Measurements from ENCODE around the gene ASB3.

ASB3 gene

DNA sequence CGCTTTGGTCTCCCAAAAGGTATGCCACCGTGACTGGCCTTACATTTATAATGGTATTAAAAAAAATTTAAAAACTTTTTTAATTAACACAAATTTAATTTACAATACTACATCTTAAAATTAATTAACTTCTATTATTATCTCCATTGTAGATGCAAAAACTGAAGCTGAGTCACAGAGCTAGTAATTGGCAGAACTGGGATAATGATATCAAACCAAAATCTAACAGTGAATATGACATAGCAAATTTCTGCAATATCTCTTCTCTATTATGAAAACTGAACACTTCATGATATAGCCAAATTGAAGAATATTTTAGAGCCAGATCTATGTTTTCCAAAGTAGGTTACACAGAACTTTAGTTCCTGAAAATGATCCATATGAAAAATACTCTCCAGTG lies 85.5 kb downstream of the ASB3 start:
- in situ Hi-C loops (cut with HindIII; ENCODE audit: low sequenced_read_pairs): no loop called here
- DNase-seq (ENCODE audit: low read depth, low spot score): no peak
- H3K4me3 ChIP-seq (ENCODE audit: low read depth, low read length): no peak overlapping the region
- TF ChIP-seq, protein P1, sequence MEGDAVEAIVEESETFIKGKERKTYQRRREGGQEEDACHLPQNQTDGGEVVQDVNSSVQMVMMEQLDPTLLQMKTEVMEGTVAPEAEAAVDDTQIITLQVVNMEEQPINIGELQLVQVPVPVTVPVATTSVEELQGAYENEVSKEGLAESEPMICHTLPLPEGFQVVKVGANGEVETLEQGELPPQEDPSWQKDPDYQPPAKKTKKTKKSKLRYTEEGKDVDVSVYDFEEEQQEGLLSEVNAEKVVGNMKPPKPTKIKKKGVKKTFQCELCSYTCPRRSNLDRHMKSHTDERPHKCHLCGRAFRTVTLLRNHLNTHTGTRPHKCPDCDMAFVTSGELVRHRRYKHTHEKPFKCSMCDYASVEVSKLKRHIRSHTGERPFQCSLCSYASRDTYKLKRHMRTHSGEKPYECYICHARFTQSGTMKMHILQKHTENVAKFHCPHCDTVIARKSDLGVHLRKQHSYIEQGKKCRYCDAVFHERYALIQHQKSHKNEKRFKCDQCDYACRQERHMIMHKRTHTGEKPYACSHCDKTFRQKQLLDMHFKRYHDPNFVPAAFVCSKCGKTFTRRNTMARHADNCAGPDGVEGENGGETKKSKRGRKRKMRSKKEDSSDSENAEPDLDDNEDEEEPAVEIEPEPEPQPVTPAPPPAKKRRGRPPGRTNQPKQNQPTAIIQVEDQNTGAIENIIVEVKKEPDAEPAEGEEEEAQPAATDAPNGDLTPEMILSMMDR (IDR thresholded peaks at IDR 0.05; ENCODE audit: low read depth, low read length): no peak

DNA sequence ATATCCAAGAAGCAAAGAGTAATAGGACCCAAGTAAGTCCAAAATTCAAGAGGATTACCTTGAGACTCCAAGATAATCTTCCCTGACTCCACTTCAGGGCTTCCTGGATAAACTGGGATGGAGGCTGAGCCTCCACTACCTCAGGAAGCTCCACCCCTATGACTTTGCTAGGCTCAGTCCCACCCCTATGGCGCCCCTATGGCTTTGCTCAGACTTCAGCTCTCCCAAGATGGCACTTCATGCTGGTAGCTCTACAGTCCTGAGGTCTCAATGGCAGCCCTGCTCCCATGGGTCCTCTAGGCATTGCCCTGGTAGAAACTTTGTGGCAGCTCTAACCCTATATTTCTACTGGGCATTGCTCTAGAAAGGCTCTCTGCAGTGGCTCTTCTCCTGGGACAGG lies 89.1 kb downstream of the ASB3 start:
- in situ Hi-C loops (cut with HindIII; ENCODE audit: low sequenced_read_pairs): no loop called here
- no peak overlapping the region for H3K4me3 ChIP-seq (ENCODE audit: low read depth, low read length)
- no peak for DNase-seq (ENCODE audit: low read depth, low spot score)
- TF ChIP-seq, protein P1 (IDR thresholded peaks at IDR 0.05; ENCODE audit: low read depth, low read length): no peak

DNA sequence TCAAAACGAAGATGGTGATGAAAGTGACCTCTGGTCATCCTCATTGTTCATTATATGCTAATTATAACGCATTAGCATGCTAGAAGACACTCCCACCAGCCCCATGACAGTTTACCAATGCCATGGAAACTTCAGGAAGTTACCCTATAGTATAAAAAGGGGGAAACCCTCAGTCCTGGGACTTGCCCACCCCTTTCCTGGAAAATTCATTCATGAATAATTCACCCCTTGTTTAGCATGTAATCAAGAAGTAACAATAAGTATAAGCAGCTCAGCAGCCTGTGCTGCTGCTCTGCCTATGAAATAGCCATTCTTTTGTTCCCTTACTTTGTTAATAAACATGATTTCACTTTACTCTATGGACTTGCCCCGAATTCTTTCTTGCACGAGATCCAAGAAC lies 89.7 kb downstream of the ASB3 start:
- in situ Hi-C loops (cut with HindIII; ENCODE audit: low sequenced_read_pairs): no loop called here
- no peak for DNase-seq (ENCODE audit: low read depth, low spot score)
- TF ChIP-seq, protein P1 (IDR thresholded peaks at IDR 0.05; ENCODE audit: low read depth, low read length): no peak
- H3K4me3 ChIP-seq (ENCODE audit: low read depth, low read length): no peak overlapping the region

DNA sequence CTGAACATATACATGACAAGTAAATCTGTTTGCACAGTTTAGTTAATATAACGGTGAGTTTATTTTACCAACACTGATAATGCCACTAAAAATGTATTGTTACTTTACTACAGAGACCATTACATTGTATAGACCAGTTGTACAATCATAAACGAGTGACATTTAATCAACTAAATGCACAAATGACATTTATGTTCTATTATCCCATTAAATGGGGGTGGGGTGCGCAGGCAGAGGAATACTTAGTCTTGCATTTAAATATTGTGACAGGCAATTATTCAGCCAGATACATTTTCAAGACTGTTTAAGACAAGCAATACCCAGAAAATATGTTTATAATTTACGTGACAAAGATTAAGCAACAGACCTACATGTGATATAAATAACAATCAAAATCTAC lies 91.2 kb downstream of the ASB3 start:
- no peak for DNase-seq (ENCODE audit: low read depth, low spot score)
- in situ Hi-C loops (cut with HindIII; ENCODE audit: low sequenced_read_pairs): no loop called here
- no peak overlapping the region for H3K4me3 ChIP-seq (ENCODE audit: low read depth, low read length)
- TF ChIP-seq, protein P1 (IDR thresholded peaks at IDR 0.05; ENCODE audit: low read depth, low read length): no peak

DNA sequence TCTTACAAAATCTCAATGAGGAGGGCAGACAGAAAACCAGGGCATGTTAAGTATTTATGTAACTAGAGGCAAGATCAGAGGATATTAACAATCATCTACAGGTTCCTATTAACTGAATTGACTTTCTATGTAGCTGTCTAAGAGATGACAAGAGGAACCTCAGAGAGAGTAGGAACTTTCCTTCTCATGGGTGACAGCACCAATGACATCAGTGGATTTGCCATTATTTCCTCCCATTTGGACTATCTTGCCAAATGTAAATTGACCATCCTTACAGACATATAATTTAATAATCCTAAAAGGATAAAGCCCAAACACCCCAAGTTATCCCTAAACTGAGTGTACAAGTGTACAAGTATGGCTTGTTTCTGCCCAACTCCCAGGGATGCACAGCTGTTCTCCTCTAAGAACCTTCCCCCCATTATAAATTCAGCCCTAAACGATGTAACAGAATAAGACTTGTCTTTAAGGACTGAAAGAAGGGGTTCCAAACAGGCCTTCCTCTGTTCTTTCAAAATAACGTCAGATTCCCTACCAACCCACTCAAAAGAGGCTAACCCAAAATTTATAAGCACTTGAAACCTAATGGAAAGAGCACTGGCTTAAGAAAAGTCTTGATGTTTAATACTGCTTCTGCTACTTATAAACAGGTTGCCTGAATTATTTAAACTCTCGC lies 92.5 kb downstream of the ASB3 start:
- TF ChIP-seq, protein P1 (IDR thresholded peaks at IDR 0.05; ENCODE audit: low read depth, low read length): no peak
- H3K4me3 ChIP-seq (ENCODE audit: low read depth, low read length): no peak overlapping the region
- DNase-seq (ENCODE audit: low read depth, low spot score): no peak
- in situ Hi-C loops (cut with HindIII; ENCODE audit: low sequenced_read_pairs): no loop called here

DNA sequence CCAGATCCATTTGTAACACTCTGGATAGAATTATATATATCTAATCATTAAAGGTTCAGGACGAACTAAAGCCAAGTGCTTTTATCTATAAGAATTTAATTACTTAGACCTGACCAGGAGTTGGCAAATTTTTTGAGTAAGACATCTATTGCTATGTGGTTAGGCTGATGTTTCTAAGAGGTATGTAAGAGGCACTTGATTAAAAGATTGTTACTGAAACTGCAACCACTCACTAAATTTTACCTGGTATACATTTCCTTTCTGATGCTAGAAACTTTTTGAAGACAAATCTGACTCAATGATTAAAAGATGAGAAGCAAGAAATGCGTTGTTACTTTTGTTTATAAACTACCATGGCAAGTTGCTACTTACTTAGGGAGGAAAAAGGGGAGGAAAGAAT lies 95.9 kb downstream of the ASB3 start:
- in situ Hi-C loops (cut with HindIII; ENCODE audit: low sequenced_read_pairs): no loop called here
- H3K4me3 ChIP-seq (ENCODE audit: low read depth, low read length): no peak overlapping the region
- TF ChIP-seq, protein P1 (IDR thresholded peaks at IDR 0.05; ENCODE audit: low read depth, low read length): no peak
- DNase-seq (ENCODE audit: low read depth, low spot score): no peak

Measured in astrocyte of the spinal cord (primary cell).